ENCODE results near the gene SNX33.

DNA sequence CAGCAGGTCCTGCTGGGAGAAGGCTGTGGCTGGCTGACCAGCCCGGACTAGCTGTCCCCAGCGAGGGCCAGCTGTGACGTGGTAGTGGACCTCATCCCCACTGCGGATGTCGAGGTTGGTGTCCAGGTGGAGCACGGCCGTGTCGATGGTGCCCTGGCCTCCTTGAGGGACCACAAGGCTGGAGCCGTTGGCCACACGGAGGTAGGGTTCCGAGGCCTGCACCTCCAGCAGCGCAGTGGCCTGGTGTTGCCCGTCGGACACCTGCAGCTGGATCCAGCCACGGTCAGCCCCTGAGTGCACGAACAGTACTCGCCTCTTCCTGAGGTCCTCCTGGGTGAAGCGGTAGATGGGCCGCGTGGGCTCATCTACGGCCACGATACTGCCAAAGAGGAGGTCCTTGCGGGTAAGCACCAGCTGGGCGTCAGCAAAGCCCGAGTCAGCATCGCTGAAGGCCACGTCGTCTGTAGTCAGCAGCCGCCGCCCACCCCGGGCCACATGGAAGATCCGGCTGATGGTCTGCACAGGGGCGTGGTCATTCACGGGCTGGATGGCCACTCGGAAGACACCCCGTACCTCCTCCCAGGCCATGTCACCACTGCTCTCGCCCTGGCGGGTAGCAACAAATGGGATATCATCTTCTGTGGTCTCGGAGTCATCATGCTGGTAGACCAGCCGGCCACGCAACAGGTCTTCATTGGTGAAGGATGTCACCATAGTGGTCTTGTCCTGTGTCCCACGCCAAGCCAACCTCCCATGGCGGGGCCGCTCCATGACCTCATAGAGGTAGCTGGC, 40.0 kb downstream of the SNX33 start:
- TF ChIP-seq, protein P1, sequence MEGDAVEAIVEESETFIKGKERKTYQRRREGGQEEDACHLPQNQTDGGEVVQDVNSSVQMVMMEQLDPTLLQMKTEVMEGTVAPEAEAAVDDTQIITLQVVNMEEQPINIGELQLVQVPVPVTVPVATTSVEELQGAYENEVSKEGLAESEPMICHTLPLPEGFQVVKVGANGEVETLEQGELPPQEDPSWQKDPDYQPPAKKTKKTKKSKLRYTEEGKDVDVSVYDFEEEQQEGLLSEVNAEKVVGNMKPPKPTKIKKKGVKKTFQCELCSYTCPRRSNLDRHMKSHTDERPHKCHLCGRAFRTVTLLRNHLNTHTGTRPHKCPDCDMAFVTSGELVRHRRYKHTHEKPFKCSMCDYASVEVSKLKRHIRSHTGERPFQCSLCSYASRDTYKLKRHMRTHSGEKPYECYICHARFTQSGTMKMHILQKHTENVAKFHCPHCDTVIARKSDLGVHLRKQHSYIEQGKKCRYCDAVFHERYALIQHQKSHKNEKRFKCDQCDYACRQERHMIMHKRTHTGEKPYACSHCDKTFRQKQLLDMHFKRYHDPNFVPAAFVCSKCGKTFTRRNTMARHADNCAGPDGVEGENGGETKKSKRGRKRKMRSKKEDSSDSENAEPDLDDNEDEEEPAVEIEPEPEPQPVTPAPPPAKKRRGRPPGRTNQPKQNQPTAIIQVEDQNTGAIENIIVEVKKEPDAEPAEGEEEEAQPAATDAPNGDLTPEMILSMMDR (optimal IDR thresholded peaks at IDR 0.05 in 1 of 3, IDR thresholded peaks at IDR 0.05 in 1 of 3, conservative IDR thresholded peaks at IDR 0.05 in 1 of 3; ENCODE audit: extremely low read depth in 1 of 3, insufficient read depth in 2 of 3, low read length in 3 of 3), result no peak
- no peak for TF ChIP-seq EZH2 (IDR thresholded peaks at IDR 0.05; ENCODE audit: low read length)

Measured in keratinocyte (primary cell).